ENCODE results near the gene HDGF. TPM values are rescaled to one million over a fixed set of nuclear protein-coding genes. Genes with fewer than 3 reads are reported as not detected.

HDGF gene
- total RNA-seq, 1 experiment from 2014 or later, result 550 TPM

- DNase-seq (ENCODE audit: low read depth), result peak; percentile 31
- in situ Hi-C loops (cut with HindIII; ENCODE audit: low pct_unique_long_range_greater_than_20kb, low sequenced_read_pairs), result no loop called here
These were observed 1.2 kb downstream of the HDGF start for GRCh38 chr1:156750191-156750672.

DNA sequence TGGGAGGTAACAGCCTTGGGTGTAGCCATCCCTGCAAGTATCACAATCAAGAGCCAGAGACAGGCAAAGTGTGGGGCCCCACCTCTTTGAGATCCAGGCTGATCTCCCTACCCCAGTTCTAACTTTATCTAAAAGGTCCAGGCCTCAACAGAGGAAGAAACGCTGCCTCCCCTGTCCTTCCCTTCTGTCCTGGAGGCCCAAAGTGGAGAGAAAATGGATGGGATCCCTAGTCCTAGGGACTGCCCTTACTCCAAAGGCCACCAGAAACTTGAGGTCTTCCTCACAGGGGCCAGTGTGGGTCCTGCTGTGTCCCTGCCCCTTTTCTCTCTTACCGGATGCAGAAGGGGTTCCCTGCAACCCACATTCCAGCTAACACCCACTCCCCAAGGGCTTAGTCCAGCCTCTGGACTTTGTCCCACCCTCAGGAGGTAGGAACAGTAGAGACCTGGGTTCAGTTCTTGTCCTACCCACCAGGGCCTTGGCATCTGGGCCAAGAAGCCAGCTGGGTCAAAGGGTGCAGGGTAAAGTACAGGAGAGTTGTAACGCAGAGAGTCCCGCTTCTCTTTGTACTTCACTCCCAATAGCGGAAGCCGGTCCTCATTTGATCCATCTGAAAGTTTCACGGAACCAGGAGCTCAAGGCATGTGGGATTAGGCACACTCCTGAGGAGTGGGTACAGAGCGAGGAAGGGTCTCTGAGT lies 1.9 kb downstream of the HDGF start:
- no peak for DNase-seq (ENCODE audit: low read depth)
- in situ Hi-C loops (cut with HindIII; ENCODE audit: low pct_unique_long_range_greater_than_20kb, low sequenced_read_pairs), result no loop called here

- DNase-seq (ENCODE audit: low read depth), result peak; percentile 71
- in situ Hi-C loops (cut with HindIII; ENCODE audit: low pct_unique_long_range_greater_than_20kb, low sequenced_read_pairs), result no loop called here
These were observed 2.6 kb downstream of the HDGF start for GRCh38 chr1:156748670-156749418.

GRCh38 chr1:156747742-156748669 lies 3.5 kb downstream of the HDGF start:
- in situ Hi-C loops (cut with HindIII; ENCODE audit: low pct_unique_long_range_greater_than_20kb, low sequenced_read_pairs), result no loop called here
- peak; percentile 31 for DNase-seq (ENCODE audit: low read depth)

DNA sequence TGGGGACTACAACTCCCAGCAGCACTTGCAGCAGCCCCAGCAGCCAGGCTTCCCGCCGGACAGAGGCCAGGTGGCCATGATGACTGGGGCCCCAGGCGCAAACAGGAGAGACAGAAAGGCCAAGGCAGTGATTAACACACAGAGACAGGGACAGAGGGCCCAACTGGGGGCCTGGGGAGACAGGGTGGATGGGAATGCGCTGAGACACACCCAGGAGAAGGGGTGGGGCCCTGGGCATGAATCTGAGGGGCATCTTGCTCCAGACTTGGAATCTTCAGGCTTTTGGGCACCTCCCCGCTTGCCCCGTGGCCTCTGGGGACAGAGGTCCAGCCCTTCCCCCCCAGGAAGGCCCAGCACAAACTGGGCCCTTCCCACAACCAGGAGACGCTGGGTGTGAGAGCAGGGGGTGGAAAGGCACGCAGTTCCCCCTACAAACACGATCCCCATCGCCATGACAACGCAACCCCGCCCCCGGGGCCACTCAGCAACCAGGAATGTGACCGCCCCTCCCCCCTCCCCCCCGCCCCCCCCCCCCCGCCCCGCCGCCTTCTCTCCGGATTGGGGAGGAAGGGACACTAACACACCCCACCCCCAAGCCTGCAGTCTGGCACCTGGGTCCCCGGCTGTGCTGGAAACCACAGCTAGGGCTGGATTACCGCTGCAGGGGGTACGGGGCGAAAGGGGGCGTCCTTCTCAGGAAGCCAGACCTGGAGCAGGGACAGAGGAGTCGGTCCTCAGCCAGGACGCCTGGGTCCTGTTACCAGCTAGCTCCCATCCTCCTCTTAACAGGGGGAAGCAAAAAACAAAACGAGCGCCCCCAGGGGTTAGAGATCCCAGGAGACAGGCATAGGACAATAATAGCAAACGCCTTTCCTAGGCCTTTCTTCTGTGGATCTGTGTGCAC lies 4.5 kb downstream of the HDGF start:
- in situ Hi-C loops (cut with HindIII; ENCODE audit: low pct_unique_long_range_greater_than_20kb, low sequenced_read_pairs), result no loop called here
- peak; percentile 96 for DNase-seq (ENCODE audit: low read depth)

DNA sequence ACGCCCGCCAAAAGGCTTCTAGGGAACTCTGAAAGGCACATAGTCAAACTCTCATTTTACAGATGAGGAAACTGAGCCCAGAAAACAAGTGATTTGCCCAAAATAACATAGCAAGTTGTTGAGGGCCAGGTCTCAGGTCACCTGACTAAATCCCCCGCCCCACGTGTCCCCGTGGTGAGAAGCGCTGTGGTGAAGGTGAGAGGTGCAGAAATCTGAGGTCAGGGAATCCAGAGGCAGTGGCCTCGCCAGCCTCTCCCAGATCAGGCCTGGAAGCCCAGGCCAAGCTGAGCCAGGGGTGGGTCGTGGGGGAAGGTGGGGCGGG lies 5.1 kb downstream of the HDGF start:
- in situ Hi-C loops (cut with HindIII; ENCODE audit: low pct_unique_long_range_greater_than_20kb, low sequenced_read_pairs), result no loop called here
- no peak for DNase-seq (ENCODE audit: low read depth)

GRCh38 chr1:156745881-156746280 lies 5.6 kb downstream of the HDGF start:
- in situ Hi-C loops (cut with HindIII; ENCODE audit: low pct_unique_long_range_greater_than_20kb, low sequenced_read_pairs), result no loop called here
- DNase-seq (ENCODE audit: low read depth), result no peak

GRCh38 chr1:156744786-156745419 lies 6.6 kb downstream of the HDGF start:
- no peak for DNase-seq (ENCODE audit: low read depth)
- in situ Hi-C loops (cut with HindIII; ENCODE audit: low pct_unique_long_range_greater_than_20kb, low sequenced_read_pairs), result no loop called here

DNA sequence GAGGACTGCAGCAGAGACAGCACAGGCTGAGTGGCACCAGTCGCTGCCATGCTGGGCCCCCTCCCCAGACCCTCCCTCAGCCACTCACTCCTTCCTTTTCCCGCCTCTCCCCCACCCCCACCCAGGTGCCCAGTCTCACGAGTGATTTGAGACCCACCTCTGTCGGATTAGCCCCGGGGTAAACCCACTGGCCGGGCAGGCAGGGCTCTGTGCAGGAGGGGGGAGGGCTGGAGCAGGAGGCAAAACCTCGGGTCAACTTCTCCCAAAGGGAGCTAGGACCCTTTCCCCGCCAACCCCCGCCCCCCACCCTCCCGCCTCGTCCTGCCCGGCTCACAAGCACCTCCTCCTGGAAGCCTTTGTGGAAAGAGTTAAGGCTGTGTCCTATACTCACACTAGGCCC lies 7.1 kb downstream of the HDGF start:
- in situ Hi-C loops (cut with HindIII; ENCODE audit: low pct_unique_long_range_greater_than_20kb, low sequenced_read_pairs), result no loop called here

DNA sequence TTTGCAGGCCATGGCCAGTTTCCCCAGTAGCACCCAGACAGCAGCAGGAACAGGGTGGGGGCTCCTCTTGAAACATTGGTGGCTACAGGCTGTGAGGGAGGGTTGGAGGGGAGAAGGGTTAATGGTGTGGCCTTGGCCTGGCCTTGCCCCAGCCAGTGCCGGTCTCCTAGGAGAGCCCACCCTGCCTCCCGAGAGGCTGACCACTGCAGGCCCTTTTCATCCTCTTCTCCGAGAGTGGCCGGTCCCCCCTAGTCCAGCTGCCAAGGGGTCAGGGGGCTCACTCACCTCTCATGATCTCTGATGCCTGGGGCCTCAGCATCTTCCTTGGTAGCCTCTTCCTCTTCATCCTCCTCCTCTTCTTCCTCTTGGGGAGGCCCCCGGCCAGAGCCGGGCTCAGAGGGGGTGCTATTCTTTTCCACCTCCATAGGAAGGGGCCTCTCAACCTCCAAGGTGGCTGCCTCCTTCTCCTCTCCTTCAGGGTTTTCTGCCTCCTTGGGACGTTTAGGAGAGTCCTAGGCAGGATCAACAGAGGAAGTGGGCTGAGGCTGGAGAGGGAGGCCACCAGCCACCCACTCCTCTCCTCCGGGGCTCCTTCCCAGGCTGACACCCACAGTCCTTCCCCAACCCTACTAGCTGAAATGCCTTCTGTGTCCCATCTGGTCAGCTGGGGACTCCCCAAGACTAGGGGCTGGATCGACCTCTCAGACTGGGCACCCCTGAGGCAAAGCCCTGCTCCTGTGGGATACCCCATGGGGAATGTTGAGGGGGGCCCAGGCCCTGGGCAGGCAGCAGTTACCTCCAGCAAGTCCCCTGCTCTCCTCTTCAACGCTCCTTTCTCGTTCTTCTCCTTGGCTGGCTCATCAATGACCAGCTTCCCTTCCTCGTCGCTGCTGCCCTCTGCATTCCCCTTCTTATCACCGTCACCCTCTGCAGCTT lies 7.8 kb downstream of the HDGF start:
- no peak for DNase-seq (ENCODE audit: low read depth)

More for the DNA sequence above, 7.1 kb downstream of the HDGF start:
- no peak for DNase-seq (ENCODE audit: low read depth)

DNA sequence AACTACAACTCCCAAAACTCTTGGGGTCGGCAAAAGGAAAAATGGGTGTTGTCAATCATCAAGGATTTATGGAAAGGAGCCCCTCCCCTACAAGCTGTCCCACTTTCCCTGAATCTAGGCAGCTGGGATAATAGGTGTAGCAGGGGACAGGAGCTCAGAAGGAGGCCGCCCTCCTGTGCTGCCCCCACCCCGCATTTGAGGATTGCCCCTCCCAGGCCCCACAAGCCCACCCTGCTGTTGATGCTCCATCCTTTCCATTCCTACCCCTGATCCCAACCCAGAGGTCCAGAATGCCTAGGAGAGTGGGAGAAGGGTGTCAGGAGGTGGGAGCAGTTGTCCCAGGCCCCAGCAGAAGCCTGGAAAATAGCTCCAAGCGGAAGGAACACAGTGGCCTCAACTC lies 8.7 kb downstream of the HDGF start:
- no peak for DNase-seq (ENCODE audit: low read depth)
- in situ Hi-C loops (cut with HindIII; ENCODE audit: low pct_unique_long_range_greater_than_20kb, low sequenced_read_pairs), result no loop called here

More for the DNA sequence above, 7.8 kb downstream of the HDGF start:
- in situ Hi-C loops (cut with HindIII; ENCODE audit: low pct_unique_long_range_greater_than_20kb, low sequenced_read_pairs), result no loop called here

DNA sequence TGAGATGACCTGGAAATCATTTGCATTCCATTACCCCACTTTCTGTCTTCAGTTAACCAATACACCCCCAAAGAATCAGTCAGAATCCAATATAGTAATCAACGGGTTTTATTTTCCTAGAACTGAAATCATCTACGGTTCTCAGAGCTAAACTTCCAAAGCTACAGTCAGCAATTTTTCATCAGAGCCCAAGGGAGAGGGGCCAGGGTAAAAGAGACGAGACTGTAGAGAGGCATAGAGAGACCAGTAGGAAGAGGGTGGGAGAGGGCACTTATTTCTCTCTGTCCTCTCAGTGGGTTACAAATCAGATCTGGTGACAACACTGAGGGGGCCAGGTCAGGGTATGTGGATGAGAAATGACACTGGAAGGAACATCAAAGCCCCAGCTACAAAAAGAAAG lies 9.5 kb downstream of the HDGF start:
- in situ Hi-C loops (cut with HindIII; ENCODE audit: low pct_unique_long_range_greater_than_20kb, low sequenced_read_pairs), result no loop called here
- DNase-seq (ENCODE audit: low read depth), result no peak

DNA sequence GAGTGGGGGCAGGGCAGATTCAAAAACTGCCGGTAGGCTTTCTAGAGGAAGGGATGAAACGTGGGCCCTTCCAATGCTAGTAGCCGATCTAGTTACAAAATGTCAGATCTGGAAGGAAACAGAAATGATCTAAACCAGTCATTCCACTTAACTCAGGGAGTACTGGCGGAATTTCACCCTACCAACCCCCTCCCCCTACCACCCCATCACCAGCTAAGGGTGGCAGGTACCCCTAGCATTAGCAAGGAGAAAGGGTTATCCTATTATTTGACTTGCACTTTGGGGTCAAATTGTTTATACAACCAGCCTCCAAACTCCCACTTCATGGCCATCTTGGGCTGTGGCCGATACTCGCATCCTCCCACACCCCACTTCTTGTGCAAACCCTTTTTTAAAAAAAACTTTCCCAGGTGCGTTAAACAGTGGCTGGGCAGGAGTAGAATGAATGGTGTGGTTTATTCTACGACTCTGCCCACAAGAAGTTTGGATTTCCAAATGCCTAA lies 9.9 kb downstream of the HDGF start:
- in situ Hi-C loops (cut with HindIII; ENCODE audit: low pct_unique_long_range_greater_than_20kb, low sequenced_read_pairs), result no loop called here
- no peak for DNase-seq (ENCODE audit: low read depth)

GRCh38 chr1:156740741-156741480 lies 10.6 kb downstream of the HDGF start, which contains the start of gene MRPL24:
Gene MRPL24 (minus strand): TSS chr1:156741088. CDS start chr1:156738704, 2,384 bp downstream.
- DNase-seq (ENCODE audit: low read depth), result peak; percentile 99
- in situ Hi-C loops (cut with HindIII; ENCODE audit: low pct_unique_long_range_greater_than_20kb, low sequenced_read_pairs), result no loop called here

DNA sequence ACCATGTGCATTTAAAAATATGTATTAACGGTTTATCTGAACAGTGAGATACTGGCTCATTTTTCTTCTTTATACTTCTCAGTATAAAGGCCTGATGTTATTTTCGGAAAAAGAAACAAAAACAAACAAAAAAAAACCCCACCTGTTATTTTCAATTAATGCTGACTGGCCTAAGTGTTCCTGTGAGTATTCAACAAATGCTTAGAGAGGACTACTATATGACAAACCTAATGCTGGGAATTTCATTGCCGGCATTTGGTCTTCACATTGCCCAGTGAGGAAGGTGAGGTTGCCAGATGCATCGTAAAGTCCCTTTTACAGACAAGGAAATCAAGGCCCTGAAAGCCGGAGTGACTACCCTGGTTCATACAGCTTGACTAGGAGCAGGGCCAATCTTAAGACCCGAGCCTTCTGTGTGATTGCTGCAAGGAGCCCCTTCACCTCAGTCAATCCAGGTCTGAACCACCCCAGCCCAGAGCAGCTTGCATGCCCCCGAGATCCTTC lies 11.2 kb downstream of the HDGF start:
- in situ Hi-C loops (cut with HindIII; ENCODE audit: low pct_unique_long_range_greater_than_20kb, low sequenced_read_pairs), result no loop called here
- DNase-seq (ENCODE audit: low read depth), result no peak
